ENCODE results near the gene SPAG16. TPM values are rescaled to one million over a fixed set of nuclear protein-coding genes. Genes with fewer than 3 reads are reported as not detected.

The SPAG16 gene
- total and polyA plus RNA-seq, 2 of the 13 experiments (the other 11 are each of a cell fraction or from before 2014, with no cell fraction given), result 9.6 to 26.5 TPM

DNA sequence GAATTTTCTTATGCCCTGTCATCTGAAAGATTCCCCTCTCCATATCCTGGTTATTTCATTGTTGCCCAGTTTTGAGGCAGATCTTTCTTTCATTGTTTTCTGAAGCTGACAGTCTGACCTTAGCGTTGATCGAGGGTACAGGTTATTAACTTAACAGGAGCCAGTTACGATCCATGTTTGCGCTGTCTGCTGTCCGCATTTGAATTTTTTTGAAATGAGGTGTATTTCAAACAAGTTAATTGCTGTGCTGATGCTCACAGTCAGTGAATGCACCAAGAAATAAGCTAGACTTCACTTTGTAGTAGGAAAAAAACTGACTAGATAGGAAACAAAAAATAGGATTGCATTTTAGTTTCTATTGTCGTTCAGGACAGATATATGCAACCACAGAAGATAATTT lies 34.8 kb upstream of the SPAG16 start:
- Histone ChIP-seq H3K27ac (ENCODE audit: extremely low read length, insufficient read depth, low read length) (no peak overlapping the region), H3K9me3 (ENCODE audit: low read length) (no peaks in the 10 kb centered on the region), H3K4me2 (ENCODE audit: low read depth, low read length) (peak overlapping the region; percentile 52), H3K4me3 (replicated peaks in 1 of 3; ENCODE audit: insufficient read depth in 1 of 3, low read depth in 2 of 3, low read length in 3 of 3) (peak overlapping the region in 2 of 3 experiments; percentile 1 to 10; a peak in 1 of 6 replicates), H2AFZ (ENCODE audit: low read length) (peak overlapping the region; percentile 86), H3K27me3 (ENCODE audit: control insufficient read depth in 1 of 2, insufficient read depth in 2 of 2, low read length in 2 of 2) (no peaks in the 10 kb centered on the region), H3K36me3 (replicated peaks in 1 of 2; ENCODE audit: control insufficient read depth in 1 of 2, insufficient read depth in 2 of 2, low read length in 2 of 2) (no peaks in the 10 kb centered on the region), H3K4me1 (ENCODE audit: insufficient read depth, low read length) (peaks cover 24% of the 10 kb centered on the region), H3K79me2 (ENCODE audit: insufficient read depth, low read length) (no peaks in the 10 kb centered on the region), H4K20me1 (ENCODE audit: insufficient read depth, low read length) (no peaks in the 10 kb centered on the region), H3K9ac (ENCODE audit: insufficient read depth, low read depth, low read length) (peak overlapping the region; percentile 28; the same call in 1 of the 2 replicates)
- ChIA-PET POLR2A (interaction anchor here (1.7 kb wide), 1 partner anchor 35 kb away, joined by 4 read pairs; the partner anchor contains the start of gene SPAG16), CTCF (ENCODE audit: low intra/inter-chr PET ratio, low total read pairs) (no interaction called here)
- TF ChIP-seq NFKBIZ (CRISPR knock-in tag; IDR thresholded peaks at IDR 0.05) (no peak), CREB1 (IDR thresholded peaks at IDR 0.05) (no peak), CREB1 (CRISPR knock-in tag; IDR thresholded peaks at IDR 0.05) (no peak), ZFP90 (CRISPR knock-in tag; IDR thresholded peaks at IDR 0.05; ENCODE audit: borderline replicate concordance) (no peak)
- TF ChIP-seq, protein P1, sequence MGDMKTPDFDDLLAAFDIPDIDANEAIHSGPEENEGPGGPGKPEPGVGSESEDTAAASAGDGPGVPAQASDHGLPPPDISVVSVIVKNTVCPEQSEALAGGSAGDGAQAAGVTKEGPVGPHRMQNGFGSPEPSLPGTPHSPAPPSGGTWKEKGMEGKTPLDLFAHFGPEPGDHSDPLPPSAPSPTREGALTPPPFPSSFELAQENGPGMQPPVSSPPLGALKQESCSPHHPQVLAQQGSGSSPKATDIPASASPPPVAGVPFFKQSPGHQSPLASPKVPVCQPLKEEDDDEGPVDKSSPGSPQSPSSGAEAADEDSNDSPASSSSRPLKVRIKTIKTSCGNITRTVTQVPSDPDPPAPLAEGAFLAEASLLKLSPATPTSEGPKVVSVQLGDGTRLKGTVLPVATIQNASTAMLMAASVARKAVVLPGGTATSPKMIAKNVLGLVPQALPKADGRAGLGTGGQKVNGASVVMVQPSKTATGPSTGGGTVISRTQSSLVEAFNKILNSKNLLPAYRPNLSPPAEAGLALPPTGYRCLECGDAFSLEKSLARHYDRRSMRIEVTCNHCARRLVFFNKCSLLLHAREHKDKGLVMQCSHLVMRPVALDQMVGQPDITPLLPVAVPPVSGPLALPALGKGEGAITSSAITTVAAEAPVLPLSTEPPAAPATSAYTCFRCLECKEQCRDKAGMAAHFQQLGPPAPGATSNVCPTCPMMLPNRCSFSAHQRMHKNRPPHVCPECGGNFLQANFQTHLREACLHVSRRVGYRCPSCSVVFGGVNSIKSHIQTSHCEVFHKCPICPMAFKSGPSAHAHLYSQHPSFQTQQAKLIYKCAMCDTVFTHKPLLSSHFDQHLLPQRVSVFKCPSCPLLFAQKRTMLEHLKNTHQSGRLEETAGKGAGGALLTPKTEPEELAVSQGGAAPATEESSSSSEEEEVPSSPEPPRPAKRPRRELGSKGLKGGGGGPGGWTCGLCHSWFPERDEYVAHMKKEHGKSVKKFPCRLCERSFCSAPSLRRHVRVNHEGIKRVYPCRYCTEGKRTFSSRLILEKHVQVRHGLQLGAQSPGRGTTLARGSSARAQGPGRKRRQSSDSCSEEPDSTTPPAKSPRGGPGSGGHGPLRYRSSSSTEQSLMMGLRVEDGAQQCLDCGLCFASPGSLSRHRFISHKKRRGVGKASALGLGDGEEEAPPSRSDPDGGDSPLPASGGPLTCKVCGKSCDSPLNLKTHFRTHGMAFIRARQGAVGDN (CRISPR knock-in tag; IDR thresholded peaks at IDR 0.05), result no peak
- TF ChIP-seq, protein P2, sequence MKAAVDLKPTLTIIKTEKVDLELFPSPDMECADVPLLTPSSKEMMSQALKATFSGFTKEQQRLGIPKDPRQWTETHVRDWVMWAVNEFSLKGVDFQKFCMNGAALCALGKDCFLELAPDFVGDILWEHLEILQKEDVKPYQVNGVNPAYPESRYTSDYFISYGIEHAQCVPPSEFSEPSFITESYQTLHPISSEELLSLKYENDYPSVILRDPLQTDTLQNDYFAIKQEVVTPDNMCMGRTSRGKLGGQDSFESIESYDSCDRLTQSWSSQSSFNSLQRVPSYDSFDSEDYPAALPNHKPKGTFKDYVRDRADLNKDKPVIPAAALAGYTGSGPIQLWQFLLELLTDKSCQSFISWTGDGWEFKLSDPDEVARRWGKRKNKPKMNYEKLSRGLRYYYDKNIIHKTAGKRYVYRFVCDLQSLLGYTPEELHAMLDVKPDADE (CRISPR knock-in tag; IDR thresholded peaks at IDR 0.05), result no peak
- ATAC-seq (peak; percentile 23; the same call in 2 of the 3 replicates), FAIRE-seq (no peak), DNase-seq (ENCODE audit: low spot score) (no peak)
- WGBS (ENCODE audit: low lambda C conversion rate), result 25% methylated on average over 6 of the region's 6 CpGs
- intact Hi-C loops (cut with micrococcal nuclease; ENCODE audit: unreplicated experiment) (loop anchor here (5.0 kb wide), 1 partner anchor 1753 kb away; no protein-coding TSS in a partner anchor), in situ Hi-C loops (cut with HindIII; ENCODE audit: extremely low pct_ligation_motif_present, low pct_unique_long_range_greater_than_20kb) (loop anchor here (10.0 kb wide), 1 partner anchor 1565 kb away; no protein-coding TSS in a partner anchor)
- BruUV-seq (replicated peaks), result no TSS peak
